IPS-18c (cell line): ENCODE data around the gene SPDEF.

Source experiments
- H3K4me3 ChIP-seq: 2 replicates; pipeline ENCODE4 v1.7.0; 2013; ENCODE audit warnings: low read depth, mild to moderate bottlenecking, low read length, moderate library complexity; ENCODE audit not compliant: insufficient read depth
- H3K9me3 ChIP-seq: one replicate; pipeline ENCODE4 v1.6.1; 2013; ENCODE audit warnings: mild to moderate bottlenecking, low read length, moderate library complexity; ENCODE audit not compliant: control insufficient read depth, insufficient read depth

The SPDEF gene

GRCh38 chr6:34515473-34516387 lies 40.4 kb downstream of the SPDEF start:
- no peaks in the 10 kb centered on the region for H3K9me3 ChIP-seq
- no peak overlapping the region; the same call in 1 of the 2 replicates for H3K4me3 ChIP-seq

GRCh38 chr6:34514593-34515472 lies 41.3 kb downstream of the SPDEF start:
- H3K4me3 ChIP-seq: peak overlapping the region; percentile 64
- H3K9me3 ChIP-seq: no peaks in the 10 kb centered on the region

GRCh38 chr6:34514112-34514511 lies 42.0 kb downstream of the SPDEF start:
- Histone ChIP-seq H3K4me3 (peak overlapping the region; percentile 64), H3K9me3 (no peaks in the 10 kb centered on the region)

GRCh38 chr6:34513646-34514045 lies 42.5 kb downstream of the SPDEF start:
- no peak overlapping the region for H3K4me3 ChIP-seq
- no peaks in the 10 kb centered on the region for H3K9me3 ChIP-seq

GRCh38 chr6:34512738-34513115 lies 43.4 kb downstream of the SPDEF start:
- Histone ChIP-seq H3K4me3 (no peak overlapping the region), H3K9me3 (no peaks in the 10 kb centered on the region)

GRCh38 chr6:34511915-34512737 lies 44.0 kb downstream of the SPDEF start:
- no peaks in the 10 kb centered on the region for H3K9me3 ChIP-seq

GRCh38 chr6:34511214-34511914 lies 44.8 kb downstream of the SPDEF start:
- H3K4me3 ChIP-seq: no peak overlapping the region; the same call in 1 of the 2 replicates

More at GRCh38 chr6:34511915-34512737, 44.0 kb downstream of the SPDEF start:
- no peak overlapping the region for H3K4me3 ChIP-seq

GRCh38 chr6:34510299-34510698 lies 45.8 kb downstream of the SPDEF start:
- H3K9me3 ChIP-seq: no peaks in the 10 kb centered on the region
- no peak overlapping the region for H3K4me3 ChIP-seq

More at GRCh38 chr6:34511214-34511914, 44.8 kb downstream of the SPDEF start:
- no peaks in the 10 kb centered on the region for H3K9me3 ChIP-seq

- no peaks in the 10 kb centered on the region for H3K9me3 ChIP-seq
Observed at GRCh38 chr6:34509782-34510181, 46.3 kb downstream of the SPDEF start.

GRCh38 chr6:34508425-34508824 lies 47.7 kb downstream of the SPDEF start:
- Histone ChIP-seq H3K4me3 (no peak overlapping the region), H3K9me3 (no peaks in the 10 kb centered on the region)

More at GRCh38 chr6:34509782-34510181, 46.3 kb downstream of the SPDEF start:
- no peak overlapping the region for H3K4me3 ChIP-seq

GRCh38 chr6:34506718-34507117 lies 49.4 kb downstream of the SPDEF start:
- Histone ChIP-seq H3K9me3 (no peaks in the 10 kb centered on the region), H3K4me3 (no peak overlapping the region)

GRCh38 chr6:34497411-34497810 lies 58.7 kb downstream of the SPDEF start:
- Histone ChIP-seq H3K9me3 (no peaks in the 10 kb centered on the region), H3K4me3 (no peak overlapping the region)

GRCh38 chr6:34496103-34496685 lies 59.9 kb downstream of the SPDEF start:
- no peaks in the 10 kb centered on the region for H3K9me3 ChIP-seq
- H3K4me3 ChIP-seq: no peak overlapping the region

- Histone ChIP-seq H3K4me3 (no peak overlapping the region), H3K9me3 (no peaks in the 10 kb centered on the region)
Observed at GRCh38 chr6:34494973-34495372, 61.2 kb downstream of the SPDEF start.

GRCh38 chr6:34493344-34493743 lies 62.8 kb downstream of the SPDEF start:
- Histone ChIP-seq H3K4me3 (no peak overlapping the region), H3K9me3 (no peaks in the 10 kb centered on the region)

- Histone ChIP-seq H3K9me3 (no peaks in the 10 kb centered on the region), H3K4me3 (no peak overlapping the region)
Observed at GRCh38 chr6:34491091-34491430, 65.1 kb downstream of the SPDEF start.
